HG03108 (cell line): ENCODE data around the gene TMEM94.

Experiments
- ATAC-seq: cut with Tn5 transposase; IDR thresholded peaks from one replicate; pipeline ENCODE4 v1.9.1; 2021; ENCODE audit warnings: moderate library complexity; ENCODE audit not compliant: unreplicated experiment

Gene TMEM94

DNA sequence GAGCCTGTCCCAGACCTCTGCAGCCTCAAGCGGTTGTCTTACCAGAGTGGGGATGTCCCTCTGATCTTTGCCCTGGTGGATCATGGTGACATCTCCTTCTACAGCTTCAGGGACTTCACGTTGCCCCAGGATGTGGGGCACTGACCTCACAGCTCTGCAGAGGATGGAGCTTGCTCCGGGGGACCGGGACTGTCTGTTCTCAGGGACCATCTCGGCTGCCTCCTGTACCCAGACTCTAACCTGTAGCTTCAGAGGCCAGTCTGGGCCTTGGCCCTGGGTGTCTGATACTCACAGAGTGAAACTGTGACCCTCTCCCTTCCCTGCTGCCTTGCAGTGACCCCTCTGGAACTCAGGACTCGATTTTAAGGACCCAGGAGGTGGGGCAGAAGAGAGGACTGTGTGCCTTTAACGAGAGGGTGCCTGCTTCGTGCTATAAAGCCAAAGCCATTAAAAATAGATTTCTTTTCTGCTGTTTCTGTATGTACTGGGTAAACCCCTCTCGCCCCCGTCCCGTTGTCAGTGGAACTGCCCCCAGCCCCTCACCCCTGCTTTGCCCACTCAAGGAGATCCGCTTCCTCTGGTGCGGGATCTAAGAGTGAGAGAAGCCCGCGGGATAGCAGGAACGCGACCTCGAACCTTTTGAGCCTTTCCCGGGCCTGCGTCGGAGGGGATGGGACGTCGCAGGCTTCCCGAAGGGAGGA lies 68.0 kb downstream of the TMEM94 start:
- ATAC-seq = no peak

DNA sequence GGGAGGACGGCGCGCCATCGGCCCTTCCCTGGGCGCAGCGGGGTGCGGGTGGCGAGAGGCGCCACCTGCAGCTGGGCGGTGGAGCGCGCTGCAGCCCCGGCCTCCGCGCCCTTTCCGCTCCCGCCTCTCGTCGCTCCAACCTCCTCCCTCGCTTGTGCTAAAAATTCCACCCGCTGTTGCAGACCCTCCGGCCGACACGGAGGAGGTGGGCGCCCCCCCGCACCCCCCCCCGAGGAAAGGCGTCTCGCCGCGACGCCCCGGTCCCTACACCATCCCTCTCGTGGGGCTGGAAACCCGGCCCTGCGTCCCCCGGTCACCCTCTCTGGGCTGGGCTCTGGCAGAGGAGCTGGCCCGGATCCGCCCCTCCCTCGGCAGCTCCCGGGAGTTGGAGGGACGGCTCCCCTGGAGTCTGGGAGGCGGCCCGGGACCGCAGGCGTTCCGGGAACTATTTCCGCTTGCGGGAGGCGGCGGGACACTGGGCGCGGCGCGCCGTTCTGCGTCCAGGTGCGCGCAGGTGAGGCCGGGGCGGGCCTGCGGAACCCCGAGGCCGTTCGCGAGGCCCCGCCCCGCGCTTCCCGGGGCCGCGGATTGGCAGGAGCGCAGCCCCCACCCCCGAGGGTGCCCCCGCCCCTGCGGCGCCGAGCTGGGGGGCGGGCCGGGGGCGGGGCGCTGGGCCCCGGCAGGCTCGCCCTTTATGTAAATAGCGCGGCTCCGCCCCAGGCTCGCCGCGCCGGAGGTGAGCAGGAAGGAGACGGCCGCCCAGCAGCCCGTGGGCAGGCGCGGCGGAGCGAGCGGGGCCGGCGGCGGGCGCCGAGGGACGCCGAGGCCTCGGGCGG lies 68.8 kb downstream of the TMEM94 start, which contains the start of gene LLGL2:
Gene LLGL2 (plus strand): TSS at position 728 of the 836 bp plus-strand sequence. CDS start 17,730 bp downstream, outside the sequence.
- peak; percentile 79 for ATAC-seq

DNA sequence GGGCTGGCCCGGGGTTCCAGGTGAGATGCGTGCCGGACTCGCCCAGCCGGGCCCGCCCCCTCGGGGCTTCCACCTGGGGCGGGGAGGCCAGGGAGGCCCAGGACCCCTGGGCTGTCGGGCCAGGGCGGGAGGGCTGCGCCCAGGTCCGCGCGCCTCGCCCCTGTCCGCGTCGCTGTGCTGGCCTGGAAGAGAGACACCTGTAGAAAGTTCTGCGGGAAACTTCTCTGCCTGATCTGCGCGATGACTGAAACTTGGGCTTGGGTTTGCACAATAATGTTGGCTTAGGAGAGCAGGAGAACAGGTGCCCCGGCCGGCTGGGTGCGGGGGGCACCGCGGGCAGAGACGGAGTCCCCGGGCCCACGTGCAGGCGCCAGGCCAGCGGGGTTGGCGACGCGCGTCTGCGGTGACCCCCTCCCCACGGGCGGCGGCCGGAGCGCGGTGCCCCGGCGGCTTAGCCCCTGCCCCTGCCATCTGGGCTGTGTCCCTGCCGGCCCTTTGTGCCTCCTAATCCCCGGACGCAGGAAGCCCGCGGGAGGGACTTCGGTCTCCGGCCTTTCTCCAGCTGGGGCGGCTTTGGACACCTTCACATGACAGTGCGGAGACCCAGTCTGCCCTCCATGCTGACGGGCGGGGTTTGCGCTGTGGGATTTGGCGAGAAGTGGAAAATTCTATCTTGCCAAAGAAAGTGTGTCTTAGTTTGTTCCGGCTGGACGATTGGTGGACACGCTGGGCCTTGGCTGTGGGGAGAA lies 69.5 kb downstream of the TMEM94 start:
- no peak for ATAC-seq

DNA sequence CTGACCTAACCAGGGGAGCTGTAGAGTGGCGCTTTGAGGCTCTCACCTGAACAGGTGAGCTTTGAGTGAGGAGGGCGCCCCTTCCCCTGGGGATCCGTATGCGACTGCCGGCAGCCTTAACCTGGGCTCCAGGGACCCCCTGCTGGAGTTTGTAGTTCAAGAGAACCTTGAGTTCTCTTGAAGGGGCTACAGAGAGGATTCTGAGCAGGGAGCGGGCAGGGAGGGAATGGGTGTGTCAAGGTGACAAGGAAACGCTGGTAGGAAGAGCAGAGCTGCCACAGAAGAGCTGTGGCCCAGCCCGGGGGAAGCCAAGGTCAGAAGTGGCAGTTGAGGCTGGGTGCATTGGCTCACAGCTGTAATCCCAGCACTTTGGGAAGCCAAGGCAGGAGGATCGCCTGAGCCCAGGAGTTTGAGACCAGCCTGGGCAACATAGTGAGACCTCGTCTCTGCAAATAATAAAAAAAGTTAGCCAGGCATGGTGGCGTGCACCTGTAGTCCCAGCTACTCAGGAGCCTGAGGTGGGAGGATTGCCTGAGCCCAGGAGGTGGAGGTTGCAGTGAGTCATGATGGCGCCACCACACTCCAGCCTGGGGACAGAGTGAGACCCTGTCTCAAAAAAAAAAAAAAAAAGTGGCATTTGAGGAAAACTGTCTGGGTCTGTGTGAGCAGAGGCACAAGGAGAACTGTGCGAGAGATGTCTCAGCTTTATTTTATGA lies 70.3 kb downstream of the TMEM94 start:
- ATAC-seq = no peak

DNA sequence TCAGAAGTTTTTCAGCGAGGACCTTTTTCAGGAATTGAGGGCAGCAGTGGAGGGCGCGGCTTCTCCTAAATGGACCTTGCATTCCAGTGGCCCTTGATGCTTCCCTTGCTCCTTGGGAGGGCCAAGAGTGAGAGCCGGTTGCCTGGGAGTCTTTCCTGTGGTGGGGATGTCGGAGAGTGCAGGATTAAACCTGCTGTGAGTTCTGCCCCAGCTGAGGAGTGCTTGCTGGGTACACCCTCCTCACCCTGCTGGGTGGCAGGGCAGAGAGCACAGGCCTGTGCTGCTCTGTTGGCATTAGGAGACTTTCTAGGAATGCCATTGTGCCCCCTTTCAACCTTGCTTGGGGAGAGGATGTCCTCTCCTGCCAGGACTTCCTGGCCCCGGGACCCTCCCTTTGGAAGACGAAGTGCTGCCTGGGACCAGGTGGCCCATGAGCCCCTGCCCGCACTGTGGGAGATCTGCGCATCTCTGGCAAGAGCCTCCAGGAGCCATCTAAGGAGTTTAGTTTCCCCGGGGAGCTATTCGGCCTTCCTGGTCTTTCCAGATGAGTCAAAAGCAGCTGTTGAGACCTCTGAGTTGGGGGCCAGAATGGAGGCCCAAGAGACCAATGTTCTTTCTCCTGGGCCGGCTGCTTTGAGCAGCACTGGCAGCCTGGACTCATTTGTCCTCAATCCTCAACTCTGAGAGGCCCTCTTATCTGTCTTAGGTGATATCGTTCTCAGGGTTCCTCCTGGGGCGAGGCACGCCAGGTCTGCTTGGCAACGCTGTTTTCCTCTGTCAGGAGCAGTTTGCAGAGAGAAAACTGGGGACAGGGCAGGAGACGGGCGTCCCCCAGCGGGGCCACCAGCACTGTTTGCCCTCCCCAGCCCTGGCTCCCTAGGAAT lies 74.6 kb downstream of the TMEM94 start:
- ATAC-seq = no peak

DNA sequence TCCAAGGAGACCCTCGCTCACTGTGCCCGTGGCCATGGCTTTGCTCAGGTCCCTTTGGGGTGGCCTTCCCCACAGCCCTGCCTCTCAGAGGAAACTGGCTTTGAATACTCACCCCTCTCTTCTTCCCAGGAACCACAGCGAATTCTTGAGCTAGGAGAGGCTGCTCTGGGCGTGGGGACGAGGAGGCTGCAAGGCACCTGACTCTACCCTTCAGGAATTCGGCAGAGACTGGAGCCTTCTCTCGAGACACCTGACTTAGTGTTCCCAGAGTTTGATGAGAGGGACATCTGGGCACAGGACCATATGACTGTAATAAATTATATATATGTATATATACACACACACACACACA lies 75.3 kb downstream of the TMEM94 start:
- no peak for ATAC-seq

DNA sequence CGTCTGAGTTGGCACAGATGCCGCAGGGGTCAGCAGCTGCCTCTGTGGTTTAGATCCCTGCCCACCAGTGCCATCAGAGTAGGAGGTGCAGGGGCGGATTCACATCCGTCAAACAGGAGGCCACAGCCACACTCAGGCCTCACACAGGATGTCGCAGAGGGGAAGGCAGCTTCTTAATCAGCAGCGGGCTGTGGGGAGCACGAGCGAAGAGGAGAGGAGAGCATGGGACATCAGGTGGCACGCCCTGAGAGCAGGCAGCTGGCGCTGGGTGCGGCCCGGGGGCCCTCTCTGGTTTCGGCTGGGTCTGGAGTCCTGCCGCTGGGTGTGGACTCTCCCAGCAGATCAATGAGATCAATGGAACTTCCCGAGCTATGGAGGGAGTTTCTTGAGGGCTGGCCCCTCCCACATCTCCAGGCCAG lies 78.7 kb downstream of the TMEM94 start:
- ATAC-seq = no peak

DNA sequence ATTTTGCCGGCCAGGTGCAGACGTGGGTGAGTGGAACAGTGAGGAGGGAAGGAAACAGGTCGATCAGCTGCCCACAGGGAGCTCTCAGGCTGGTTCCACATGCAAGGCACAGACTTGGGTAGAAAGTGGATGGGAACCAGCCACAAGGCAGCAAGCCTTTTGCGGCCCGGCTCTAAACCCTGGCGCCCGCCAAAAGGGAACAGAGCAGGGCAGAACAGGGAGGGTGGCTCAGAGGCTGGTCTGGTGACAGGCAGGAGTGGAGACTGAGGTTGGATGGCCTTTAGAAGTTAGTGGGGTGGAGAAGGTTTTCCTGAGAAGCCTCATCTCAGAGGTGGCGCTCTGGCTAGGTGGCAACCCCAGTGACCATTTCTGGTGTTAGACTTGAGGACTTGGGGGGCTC lies 79.4 kb downstream of the TMEM94 start:
- no peak for ATAC-seq

DNA sequence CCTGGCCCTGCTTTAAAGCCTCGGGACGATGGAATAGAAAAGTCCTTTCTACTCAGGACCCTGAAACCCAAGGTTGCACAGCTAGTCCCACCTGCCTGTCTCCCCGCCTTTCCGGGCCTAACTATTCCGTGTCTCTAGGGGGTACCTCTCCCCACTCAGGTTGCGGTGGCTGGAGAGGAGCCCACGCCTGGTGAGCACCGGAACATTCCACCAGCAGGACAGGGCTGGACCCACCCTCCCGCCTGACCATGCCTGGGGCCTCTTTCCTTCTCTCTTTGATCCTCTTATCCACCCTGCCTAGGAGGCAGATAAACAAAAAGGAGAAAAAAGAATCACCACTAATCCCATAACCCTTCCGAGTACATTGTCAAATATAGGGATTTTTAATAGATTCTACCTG lies 79.9 kb downstream of the TMEM94 start:
- ATAC-seq = no peak

DNA sequence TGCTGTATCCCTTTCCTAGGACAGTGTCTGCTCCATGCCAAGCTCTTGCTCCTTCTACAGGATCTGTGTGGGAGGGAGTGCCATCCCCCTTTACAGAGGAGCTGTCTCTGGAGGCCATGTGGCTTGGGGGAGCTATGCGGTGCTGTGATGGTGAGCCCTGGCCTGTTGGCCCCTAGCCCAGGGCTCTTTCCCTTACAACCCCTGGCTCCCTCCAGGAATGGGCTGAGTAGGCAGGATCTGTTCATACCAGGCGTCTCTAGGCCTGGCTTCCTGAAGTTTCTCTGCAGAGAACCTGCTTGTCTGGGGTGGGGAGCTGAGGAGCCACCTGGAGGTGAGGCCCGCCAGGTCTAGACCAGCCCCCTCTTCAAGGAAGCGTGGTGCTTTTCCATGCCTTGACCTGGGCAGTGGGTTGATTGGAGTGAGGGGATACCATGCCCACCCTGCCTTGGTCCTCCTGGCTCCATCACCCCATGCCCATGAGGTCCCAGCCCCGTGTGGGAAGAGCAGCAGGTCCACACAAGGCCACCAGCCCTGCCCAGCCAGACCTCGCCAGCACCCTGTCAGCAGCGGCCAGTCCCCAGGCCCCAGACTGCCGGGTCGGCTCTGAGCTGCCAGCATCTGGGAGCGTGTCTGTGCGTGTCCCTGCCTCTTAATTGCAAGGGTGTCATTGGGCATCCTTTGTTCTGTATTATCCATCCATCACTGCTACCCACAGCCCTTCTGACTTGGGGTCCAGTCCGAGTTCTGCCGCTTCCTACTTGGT lies 83.7 kb downstream of the TMEM94 start:
- no peak for ATAC-seq

DNA sequence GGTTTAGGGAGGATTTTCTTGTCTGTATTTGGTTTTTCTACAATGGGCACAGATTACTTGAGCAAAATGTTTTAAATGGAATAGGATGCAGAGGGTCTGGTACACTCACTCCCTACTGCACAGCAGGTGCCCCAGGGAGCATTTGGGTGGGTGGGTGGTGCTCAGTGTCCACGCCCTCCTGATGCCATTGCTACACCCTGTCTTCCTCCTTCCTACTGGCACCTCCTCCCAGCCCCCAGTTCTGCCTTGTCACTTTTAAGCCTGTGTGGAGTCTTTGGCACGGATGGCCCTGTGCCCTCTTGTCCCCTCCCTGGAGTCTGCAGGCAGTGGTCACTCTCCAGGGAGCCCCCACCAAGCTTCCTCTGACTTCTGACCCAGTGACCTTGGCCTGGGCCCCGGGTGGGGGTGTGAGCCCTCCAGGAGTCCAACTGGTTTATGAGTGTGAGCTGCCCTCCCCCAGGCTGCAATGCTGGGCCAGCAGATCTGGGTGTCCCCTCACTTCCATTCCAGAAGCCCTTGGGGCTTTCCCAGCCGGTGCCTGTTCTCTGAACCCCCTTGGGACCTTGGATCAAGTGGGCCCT lies 84.6 kb downstream of the TMEM94 start:
- no peak for ATAC-seq

DNA sequence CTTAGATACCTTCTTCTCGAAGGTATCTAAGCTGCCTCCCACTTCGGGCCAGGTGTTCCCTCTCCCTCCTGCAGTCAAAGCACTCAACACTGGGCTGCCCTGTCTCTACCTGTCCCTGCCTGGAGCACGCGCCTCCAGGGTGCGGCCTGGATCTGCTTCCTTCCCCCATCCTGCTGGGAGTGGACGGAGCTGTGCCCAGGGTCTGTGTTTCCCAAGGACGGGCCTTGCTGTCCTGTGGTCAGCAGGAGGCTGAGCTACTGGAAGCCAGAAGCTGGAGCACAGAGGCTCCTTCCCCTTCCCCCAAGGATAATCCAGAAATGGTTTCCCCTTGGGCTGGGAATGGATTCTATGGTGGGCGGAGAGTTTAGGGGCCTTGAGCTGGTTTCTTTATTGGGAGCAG lies 85.8 kb downstream of the TMEM94 start:
- ATAC-seq = no peak

DNA sequence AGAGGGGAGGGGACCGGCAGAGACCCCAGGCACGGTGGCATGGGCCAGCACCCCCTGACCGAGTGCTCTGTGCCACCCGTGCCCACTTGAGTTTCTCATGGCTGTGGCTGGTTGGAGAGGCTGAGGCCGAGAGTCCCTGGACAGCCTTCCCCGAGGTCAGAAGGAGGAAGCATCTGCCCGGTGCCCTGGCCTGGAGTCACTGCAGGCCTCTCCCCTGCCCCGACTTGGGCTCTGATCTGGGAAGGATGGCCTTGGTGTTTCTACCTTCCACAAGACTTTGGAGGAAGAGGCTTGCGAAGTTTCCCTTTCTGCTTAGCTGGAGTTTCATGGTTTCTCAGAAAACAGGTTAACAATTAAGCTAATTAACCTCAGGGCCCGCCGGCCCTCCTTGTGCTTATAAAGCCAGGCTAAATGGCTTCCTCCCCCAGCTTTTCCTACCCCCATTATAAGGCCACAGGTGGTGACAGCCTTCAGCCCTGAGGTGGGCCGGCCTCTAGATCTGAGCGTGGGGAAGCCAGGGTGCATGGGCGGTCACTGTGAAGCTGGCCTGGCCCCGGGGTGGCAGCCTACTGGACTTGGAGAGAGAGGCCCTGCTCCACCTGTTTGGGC lies 86.4 kb downstream of the TMEM94 start:
- ATAC-seq = no peak

DNA sequence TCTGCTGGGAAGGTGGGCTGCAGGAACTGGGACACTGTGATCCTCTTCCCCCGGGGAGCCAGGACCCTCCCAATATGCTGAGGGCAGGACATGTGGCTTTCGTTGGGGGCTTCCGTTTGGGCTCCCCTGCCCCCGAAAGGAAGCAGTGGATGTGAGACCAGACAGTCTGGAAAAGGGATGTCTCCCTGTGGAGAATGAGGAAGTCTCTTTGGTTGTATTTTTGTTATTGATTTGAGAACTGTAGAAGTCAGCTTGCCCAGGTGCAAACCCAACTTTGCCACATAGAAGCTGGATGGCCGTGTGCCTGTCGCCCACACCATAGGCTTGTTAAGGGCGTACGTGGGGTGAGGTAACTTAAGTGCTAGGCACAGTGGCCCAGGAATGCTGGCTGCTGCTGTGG lies 87.8 kb downstream of the TMEM94 start:
- no peak for ATAC-seq

DNA sequence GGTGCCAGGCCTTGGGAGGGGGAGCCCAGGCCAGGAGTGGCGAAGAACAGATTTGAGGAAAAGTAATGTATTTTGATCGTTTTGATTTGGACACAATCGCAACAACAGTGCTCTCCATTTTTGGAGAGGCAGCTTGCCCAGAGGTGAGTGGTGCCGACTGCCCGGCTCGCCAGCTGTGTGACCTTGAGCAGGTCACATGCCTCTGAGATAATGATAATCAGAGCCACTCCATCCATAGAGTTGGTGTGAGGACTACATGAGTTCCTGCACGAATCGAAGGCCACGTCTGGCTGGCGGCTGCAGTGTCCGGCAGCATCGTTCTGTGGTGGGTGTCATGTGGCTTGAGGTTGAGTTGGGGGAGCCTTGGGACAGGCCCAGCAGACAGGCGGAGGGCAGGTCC lies 89.7 kb downstream of the TMEM94 start:
- ATAC-seq = no peak

DNA sequence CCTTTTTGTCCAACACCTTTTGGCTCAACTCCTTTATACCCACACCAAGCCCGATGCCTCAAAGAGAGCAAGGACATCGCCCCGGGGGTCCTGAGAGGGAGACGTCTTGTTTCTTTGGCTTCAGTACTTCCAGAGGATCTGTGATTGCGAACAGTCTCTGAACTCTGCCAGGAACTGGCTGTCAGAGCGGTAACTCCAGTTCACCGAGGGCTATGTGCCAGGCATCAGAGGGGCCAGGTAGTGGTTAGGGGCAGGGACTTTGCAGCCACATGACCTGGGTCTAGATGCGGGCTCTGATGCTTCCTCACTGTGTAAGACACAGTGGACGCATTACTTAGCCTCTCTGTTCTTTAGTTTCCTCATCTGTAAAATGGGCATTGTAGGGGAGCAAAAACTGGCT lies 90.7 kb downstream of the TMEM94 start:
- ATAC-seq = no peak

DNA sequence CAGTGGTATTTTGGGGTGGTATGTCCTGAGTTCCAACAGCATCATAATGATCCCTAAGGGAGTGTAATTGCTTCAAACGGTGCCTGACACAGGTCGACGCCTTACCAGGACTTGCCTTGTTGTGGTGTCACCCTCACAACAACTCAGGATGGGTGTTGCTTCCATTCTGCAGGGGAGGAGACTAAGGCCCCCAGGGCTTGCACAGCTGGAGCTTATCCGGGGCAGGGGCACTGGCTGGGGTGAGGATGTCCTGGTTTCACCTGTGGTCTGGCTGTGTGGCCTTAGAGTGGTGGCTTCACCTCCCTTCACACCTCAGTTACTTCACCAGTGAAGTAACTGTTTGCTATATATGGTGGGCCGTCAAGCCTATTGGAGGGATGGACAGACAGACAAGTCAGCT lies 92.4 kb downstream of the TMEM94 start:
- no peak for ATAC-seq
